Measurements from ENCODE around the gene ATR.
"Not testable (repeated sequence)": the region's sequence is repeated elsewhere in the genome, so short reads cannot be mapped to it uniquely, and the experiment has no call there.

Gene ATR

GRCh38 chr3:142592268-142592667 is 13.7 kb upstream of the ATR start:
- DNase-seq, result not testable (repeated sequence)

- no peak for DNase-seq
Measured at GRCh38 chr3:142588703-142589102, 10.2 kb upstream of the ATR start.

- DNase-seq, result peak; percentile 92
Measured at GRCh38 chr3:142586803-142587406, 8.4 kb upstream of the ATR start.

GRCh38 chr3:142581070-142581469 is 2.5 kb upstream of the ATR start:
- not testable (repeated sequence) for DNase-seq

- no peak for DNase-seq
Measured at GRCh38 chr3:142580061-142580423, 1.5 kb upstream of the ATR start.

- DNase-seq, result peak; percentile 17
Measured at GRCh38 chr3:142577696-142578328, 721 bp downstream of the ATR start.

GRCh38 chr3:142576792-142577191 is 1.7 kb downstream of the ATR start:
- no peak for DNase-seq

GRCh38 chr3:142574665-142575064 is 3.9 kb downstream of the ATR start:
- DNase-seq, result peak; percentile 49

- not testable (repeated sequence) for DNase-seq
Measured at GRCh38 chr3:142574223-142574622, 4.3 kb downstream of the ATR start.

GRCh38 chr3:142569422-142569821 is 9.1 kb downstream of the ATR start:
- DNase-seq, result not testable (repeated sequence)

- no peak for DNase-seq
Measured at GRCh38 chr3:142568393-142569017, 10.0 kb downstream of the ATR start.

- DNase-seq, result no peak
Measured at GRCh38 chr3:142566096-142566495, 12.4 kb downstream of the ATR start.

- no peak for DNase-seq
Measured at GRCh38 chr3:142563496-142563997, 15.0 kb downstream of the ATR start.

GRCh38 chr3:142560118-142560517 is 18.4 kb downstream of the ATR start:
- no peak for DNase-seq

GRCh38 chr3:142553741-142554140 is 24.8 kb downstream of the ATR start:
- no peak for DNase-seq

- DNase-seq, result not testable (repeated sequence)
Measured at GRCh38 chr3:142552579-142552978, 26.0 kb downstream of the ATR start.

GRCh38 chr3:142549986-142550385 is 28.5 kb downstream of the ATR start:
- DNase-seq, result no peak

- no peak for DNase-seq
Measured at GRCh38 chr3:142543307-142543706, 35.2 kb downstream of the ATR start.

GRCh38 chr3:142542054-142542453 is 36.5 kb downstream of the ATR start:
- no peak for DNase-seq

- no peak for DNase-seq
Measured at GRCh38 chr3:142536519-142536918, 42.0 kb downstream of the ATR start.

GRCh38 chr3:142534543-142534942 is 44.0 kb downstream of the ATR start:
- no peak for DNase-seq

GRCh38 chr3:142530296-142530695 is 48.2 kb downstream of the ATR start:
- no peak for DNase-seq

- DNase-seq, result peak; percentile 54
Measured at GRCh38 chr3:142523921-142524566, 54.5 kb downstream of the ATR start.

GRCh38 chr3:142509079-142509478 is 69.5 kb downstream of the ATR start:
- no peak for DNase-seq
